Psoas muscle (tissue), 8 donors: Measurements from ENCODE around the gene GRM4. TPM values are rescaled to one million over a fixed set of nuclear protein-coding genes. Genes with fewer than 3 reads are reported as not detected.
"Not testable (repeated sequence)": the region's sequence is repeated elsewhere in the genome, so short reads cannot be mapped to it uniquely, and the experiment has no call there.

Source experiments
- ATAC-seq, 4 donors: fragments of 200-7000 bp; cut with Tn5 transposase; one replicate each; pipeline ENCODE4 v1.9.1; 2020; ENCODE audit warnings: moderate library complexity in 3 of 4, mild to moderate bottlenecking in 2 of 4
- DNase-seq, 2 donors: peaks; one replicate each; pipeline ENCODE4 v3.0.0-alpha.2; 2020
- H3K27ac ChIP-seq: fragments of 200-600 bp; one replicate; pipeline ENCODE4 v1.8.0; 2022
- H3K27me3 ChIP-seq, 3 donors: fragments of 200-600 bp in 1 of 3; one replicate each; pipeline versions ENCODE4 v1.6.1 to v1.8.0; 2013 to 2022; ENCODE audit warnings: low read length in 2 of 3, mild to moderate bottlenecking in 2 of 3, moderate library complexity in 1 of 3; ENCODE audit not compliant: insufficient read depth in 3 of 3
- H3K36me3 ChIP-seq, 2 donors: fragments of 200-600 bp in 1 of 2; one replicate each; pipeline versions ENCODE4 v1.6.1 to v1.8.0; 2013 to 2022; ENCODE audit warnings: low read depth in 1 of 2, mild to moderate bottlenecking in 1 of 2, moderate library complexity in 1 of 2; ENCODE audit not compliant: insufficient read depth in 1 of 2
- H3K4me1 ChIP-seq: fragments of 200-600 bp; one replicate; pipeline ENCODE4 v1.8.0; 2022
- H3K4me3 ChIP-seq: fragments of 200-600 bp; one replicate; pipeline ENCODE4 v1.8.0; 2022; ENCODE audit warnings: mild to moderate bottlenecking
- H3K9me3 ChIP-seq: fragments of 200-600 bp; one replicate; pipeline ENCODE4 v1.8.0; 2022
- CTCF ChIP-seq: fragments of 200-600 bp; IDR thresholded peaks from one replicate; pipeline ENCODE4 v1.8.0; 2022; ENCODE audit warnings: antibody characterized with exemption
- WGBS, 3 donors: extraction: QIAGEN DNeasy Blood & Tissue Kit; methylation state at CpG; one replicate each; pipeline versions ENCODE4 v1.1.6 to v1.1.7; 2013; 5-methylcytosine and 5-hydroxymethylcytosine counted together
- intact Hi-C, 2 donors: fragments of 100-400 bp; cut with DNase I; formaldehyde crosslinking; loops; one replicate each; pipeline versions ENCODE4 v1.11.0 to v1.14.2; 2022
- polyA plus RNA-seq, 3 donors: library from polyadenylated mRNA; stranded (reverse); fragments of 200-250 nt; gene quantifications; one replicate each; pipeline ENCODE4 v1.2.3, GENCODE V29; 2013
- total RNA-seq, 4 donors: library from RNA; stranded (reverse); fragmentation: NEBNext Ultra II Directional in 2 of 4; extraction: Animal tissue kit (Norgen Biotek cat#: 25700) in 2 of 4; gene quantifications; one replicate each; pipeline versions ENCODE4 v1.2.1 to v1.2.4, GENCODE V29; 2021 to 2023
- donor health status: healthy with polysubstance abuse.
- donor health status: DM: no; HTN: no; CAD: no; lungs with moderate emphysema.
- donor health status: Bipolar disorder and iron deficiency.
- donor health status: healthy.
- donor health status: DM: yes; HTN: yes; CAD: no.
- donor health status: DM: no; HTN: no; CAD: no.
- donor health status: DM: no; HTN: no; CAD: no.
- donor health status: DM: yes; HTN: yes; CAD: no.

The GRM4 gene
- total and polyA plus RNA-seq, 7 donors = 0.07 to 0.39 (median 0.14) TPM; not detected in 4

GRCh38 chr6:34043359-34043758, 102.5 kb downstream of the GRM4 start:
- peaks cover 0 to 1% (median 0%) of the 10 kb centered on the region in 3 donors for H3K27me3 ChIP-seq
- no peaks in the 10 kb centered on the region for H3K36me3 ChIP-seq
- H3K4me1 ChIP-seq = no peaks in the 10 kb centered on the region
- DNase-seq (no peak), ATAC-seq (no peak)
- no peaks in the 10 kb centered on the region for H3K9me3 ChIP-seq
- H3K4me3 ChIP-seq = no peak overlapping the region
- intact Hi-C loops = no loop called here
- TF ChIP-seq CTCF = no peak
- 87 to 88% (median 87%) methylated on average over 8 of the region's 8 CpGs for WGBS, 3 donors
- no peak overlapping the region for H3K27ac ChIP-seq

DNA sequence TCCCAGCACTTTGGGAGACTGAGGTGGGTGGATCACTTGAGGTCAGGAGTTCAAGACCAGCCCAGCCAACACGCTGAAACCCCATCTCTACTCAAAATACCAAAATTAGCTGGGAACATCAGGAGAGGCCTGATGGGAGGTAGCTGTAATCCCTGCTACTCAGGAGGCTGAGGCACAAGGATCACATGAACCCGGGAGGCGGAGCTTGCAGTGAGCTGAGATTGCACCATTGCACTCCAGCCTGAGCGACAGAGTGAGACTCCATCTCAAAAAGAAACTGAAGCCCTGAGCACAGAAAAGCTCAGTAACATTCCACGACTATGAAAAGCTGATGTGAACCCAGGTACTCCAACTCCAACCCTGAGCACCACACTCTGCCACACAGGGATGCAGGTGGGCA, 103.9 kb downstream of the GRM4 start:
- DNase-seq, ATAC-seq, intact Hi-C loops, H3K4me1 ChIP-seq, H3K27ac ChIP-seq, H3K9me3 ChIP-seq, H3K36me3 ChIP-seq, H3K4me3 ChIP-seq: not testable (repeated sequence)
- peaks cover 0 to 10% (median 1%) of the 10 kb centered on the region in 3 donors for H3K27me3 ChIP-seq
- 81 to 91% (median 84%) methylated on average over 5 of the region's 5 CpGs for WGBS, 3 donors

DNA sequence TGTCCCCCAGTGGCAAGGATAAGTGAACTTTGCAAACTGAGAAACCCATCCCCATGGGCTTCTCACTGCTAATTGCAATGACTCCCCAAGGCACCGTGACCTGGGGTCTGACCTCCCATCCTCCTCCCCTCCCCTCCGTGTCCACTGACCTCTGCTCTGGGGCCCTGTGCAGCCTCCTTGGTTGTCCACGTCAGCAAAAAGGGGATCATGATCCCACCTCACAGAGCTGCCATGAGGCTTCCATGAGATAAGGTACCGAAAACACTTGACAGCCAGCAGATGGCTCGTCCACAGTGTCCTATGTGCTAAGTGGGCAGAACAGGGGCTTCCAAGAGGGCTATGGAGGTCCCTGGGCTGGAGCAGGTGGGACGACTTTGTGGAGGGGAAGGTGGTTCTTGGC, 104.5 kb downstream of the GRM4 start:
- Histone ChIP-seq H3K9me3 (no peaks in the 10 kb centered on the region), H3K27me3 (peaks cover 0 to 10% (median 1%) of the 10 kb centered on the region in 3 donors), H3K36me3 (no peaks in the 10 kb centered on the region), H3K4me1 (no peaks in the 10 kb centered on the region), H3K27ac (no peak overlapping the region), H3K4me3 (no peak overlapping the region)
- intact Hi-C loops = no loop called here
- no peak for TF ChIP-seq CTCF
- WGBS, 3 donors = 81 to 85% (median 84%) methylated on average over 6 of the region's 6 CpGs
- ATAC-seq (no peak), DNase-seq (no peak)

- H3K4me1 ChIP-seq = no peaks in the 10 kb centered on the region
- TF ChIP-seq CTCF = no peak
- intact Hi-C loops = no loop called here
- DNase-seq = no peak
- H3K9me3 ChIP-seq = no peaks in the 10 kb centered on the region
- peaks cover 0 to 10% (median 0%) of the 10 kb centered on the region in 3 donors for H3K27me3 ChIP-seq
- H3K36me3 ChIP-seq = no peaks in the 10 kb centered on the region
- no peak overlapping the region for H3K27ac ChIP-seq
- no peak for ATAC-seq
- H3K4me3 ChIP-seq = no peak overlapping the region
- WGBS, 3 donors = 79 to 88% (median 81%) methylated on average over 11 of the region's 11 CpGs
These were observed 105.9 kb downstream of the GRM4 start for GRCh38 chr6:34039943-34040342.

DNA sequence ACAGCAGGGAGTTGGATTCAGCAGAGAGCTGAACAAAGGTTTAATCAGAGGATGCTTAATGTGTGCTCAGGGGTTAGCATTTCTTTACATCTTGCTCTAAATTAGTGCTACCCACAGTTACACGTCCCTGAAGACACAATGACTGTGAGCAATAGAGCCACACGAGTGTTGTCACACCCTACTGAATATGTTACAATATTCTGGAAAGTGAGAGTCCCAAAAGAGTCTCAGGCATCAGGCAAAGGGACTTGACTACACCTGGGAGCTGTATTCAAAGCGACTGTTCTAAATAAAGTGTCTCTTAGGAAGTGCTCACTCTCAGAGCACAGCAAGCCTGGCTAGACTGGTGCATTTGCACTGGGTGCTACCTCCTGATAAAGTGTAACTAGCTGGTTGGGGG, 108.7 kb downstream of the GRM4 start:
- no peak overlapping the region for H3K4me3 ChIP-seq
- intact Hi-C loops = no loop called here
- H3K36me3 ChIP-seq = no peaks in the 10 kb centered on the region
- no peaks in the 10 kb centered on the region for H3K4me1 ChIP-seq
- ATAC-seq (no peak), DNase-seq (no peak)
- no peak for TF ChIP-seq CTCF
- WGBS, 3 donors = 59 to 72% (median 61%) methylated on average over 3 of the region's 3 CpGs
- no peak overlapping the region for H3K27ac ChIP-seq
- H3K27me3 ChIP-seq = peaks cover 0 to 10% (median 0%) of the 10 kb centered on the region in 3 donors
- H3K9me3 ChIP-seq = no peaks in the 10 kb centered on the region
